CD4-positive, alpha-beta memory T cell (primary cell): ENCODE measurements around the gene TMEM72. TPM values are rescaled to one million over a fixed set of nuclear protein-coding genes. Genes with fewer than 3 reads are reported as not detected.

Experiments used
- CTCF ChIA-PET: fragments of 350-600 bp; sonication (Branson Sonifier 250); formaldehyde crosslinking; loops from one replicate; lab custom pipeline; 2021; ENCODE audit warnings: inconsistent platforms; ENCODE audit not compliant: partially characterized antibody; lab: Charles Lee
- POLR2A ChIA-PET: fragments of 350-600 bp; sonication (Branson Sonifier 250); formaldehyde crosslinking; loops from one replicate; lab custom pipeline; 2021; ENCODE audit not compliant: partially characterized antibody; lab: Charles Lee
- DNase-seq, 5 donors: peaks; one replicate each; pipeline versions ENCODE4 v3.0.0 to v3.0.0-alpha.2; 2020 to 2022; ENCODE audit warnings: mixed read lengths in 1 of 5
- H3K27ac ChIP-seq: one replicate; pipeline ENCODE4 v1.7.0; 2013; ENCODE audit warnings: low read depth, low read length
- H3K27me3 ChIP-seq: 2 replicates; pipeline ENCODE4 v1.7.0; 2013; ENCODE audit warnings: mild to moderate bottlenecking, low read length, moderate library complexity; ENCODE audit not compliant: insufficient read depth
- H3K36me3 ChIP-seq: 2 replicates; pipeline ENCODE4 v1.7.0; 2013; ENCODE audit warnings: mild to moderate bottlenecking, low read length, moderate library complexity; ENCODE audit not compliant: insufficient read depth
- H3K4me1 ChIP-seq: 2 replicates; pipeline ENCODE4 v1.7.0; 2013; ENCODE audit warnings: mild to moderate bottlenecking, low read length, moderate library complexity; ENCODE audit not compliant: insufficient read depth
- H3K4me3 ChIP-seq, 2 donors: one replicate each; pipeline ENCODE4 v1.7.0; 2013; ENCODE audit warnings: low read length in 2 of 2, mild to moderate bottlenecking in 1 of 2
- H3K9me3 ChIP-seq, 2 donors: one replicate each; pipeline ENCODE4 v1.7.0; 2013; ENCODE audit warnings: low read length in 2 of 2, control low read depth in 1 of 2; ENCODE audit not compliant: control insufficient read depth in 1 of 2
- H3K27ac Mint-ChIP-seq, 7 donors: one replicate each; pipeline ENCODE4 v1.8.0; 2020 to 2021; ENCODE audit warnings: mixed read lengths in 7 of 7, mild to moderate bottlenecking in 6 of 7, inconsistent platforms in 3 of 7, moderate library complexity in 3 of 7
- H3K27me3 Mint-ChIP-seq, 2 donors: one replicate each; pipeline ENCODE4 v1.8.0; 2020 to 2021; ENCODE audit warnings: mixed read lengths in 2 of 2
- H3K36me3 Mint-ChIP-seq, 2 donors: one replicate each; pipeline ENCODE4 v1.8.0; 2020 to 2021; ENCODE audit warnings: mixed read lengths in 2 of 2, inconsistent platforms in 1 of 2, mild to moderate bottlenecking in 1 of 2
- H3K4me1 Mint-ChIP-seq, 4 donors: one replicate each; pipeline ENCODE4 v1.8.0; 2020 to 2021; ENCODE audit warnings: mixed read lengths in 4 of 4, mild to moderate bottlenecking in 1 of 4
- H3K4me3 Mint-ChIP-seq, 8 donors: one replicate each; pipeline ENCODE4 v1.8.0; 2020 to 2021; ENCODE audit warnings: mixed read lengths in 8 of 8, mild to moderate bottlenecking in 7 of 8, moderate library complexity in 6 of 8, inconsistent platforms in 3 of 8
- H3K9me3 Mint-ChIP-seq, 8 donors: one replicate each; pipeline ENCODE4 v1.8.0; 2020 to 2021; ENCODE audit warnings: mixed read lengths in 8 of 8, mild to moderate bottlenecking in 5 of 8, inconsistent platforms in 3 of 8, moderate library complexity in 1 of 8
- intact Hi-C: fragments of 100-400 bp; cut with micrococcal nuclease; formaldehyde crosslinking; loops from one replicate; pipeline ENCODE4 v1.15.1; 2023
- polyA plus RNA-seq, 2 donors: library from polyadenylated mRNA; unstranded; fragments of 300-500 nt; fragmentation: Illumina TruSeq; gene quantifications; one replicate each; pipeline ENCODE4 v1.2.3, GENCODE V29; 2021
- total RNA-seq, 2 experiments: library from RNA; stranded (reverse); gene quantifications; one replicate each; pipeline ENCODE4 v1.2.3, GENCODE V29; 2021

TMEM72 gene
- total and polyA plus RNA-seq, 4 experiments from 2014 or later: not detected

DNA sequence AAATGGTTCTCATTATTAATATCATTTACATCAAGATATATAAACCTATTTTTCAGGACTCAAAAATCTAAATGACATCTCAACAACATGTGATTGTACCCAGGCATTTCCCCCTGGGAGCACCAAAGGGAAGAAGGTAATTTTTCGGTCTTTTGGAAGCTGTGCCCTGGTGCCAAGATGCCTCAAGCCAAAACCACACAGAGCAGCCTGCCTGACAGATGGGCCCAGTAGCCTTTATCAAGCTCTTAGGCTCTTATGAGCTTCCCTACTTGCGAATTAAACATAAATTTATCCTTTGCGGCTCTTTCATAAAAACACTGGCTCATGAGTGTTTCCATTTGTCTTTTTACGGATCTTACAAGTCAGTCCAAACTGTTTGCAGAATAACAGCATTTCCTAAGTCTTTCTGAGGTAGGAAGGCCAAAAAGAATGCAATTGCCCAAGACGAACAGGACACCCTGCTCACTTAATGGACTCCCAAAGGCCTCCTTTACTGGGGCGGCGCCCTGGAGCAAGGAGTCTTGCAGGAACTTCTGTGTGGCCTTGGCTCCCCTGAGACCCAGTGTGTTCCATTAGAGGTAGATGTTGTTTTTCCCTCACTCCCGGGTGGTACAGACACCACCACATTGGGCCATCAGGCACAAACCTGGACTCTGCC lies 44.4 kb downstream of the TMEM72 start:
- Mint-ChIP-seq H3K9me3 (no peaks in the 10 kb centered on the region), H3K27ac (no peak overlapping the region), H3K36me3 (peaks cover 12 to 19% of the 10 kb centered on the region in 2 donors), H3K4me3 (peak overlapping the region in 1 of 8 donors; percentile 7), H3K27me3 (no peaks in the 10 kb centered on the region), H3K4me1 (peaks cover 9 to 27% (median 20%) of the 10 kb centered on the region in 4 donors)
- Histone ChIP-seq H3K9me3 (no peaks in the 10 kb centered on the region), H3K4me3 (no peak overlapping the region), H3K27me3 (no peaks in the 10 kb centered on the region), H3K27ac (no peak overlapping the region), H3K4me1 (peaks cover 26% of the 10 kb centered on the region), H3K36me3 (no peaks in the 10 kb centered on the region)
- no peak for DNase-seq
- ChIA-PET CTCF (no interaction called here), POLR2A (no interaction called here)
- intact Hi-C loops: loop anchor here (10.0 kb wide), 1 partner anchor 81 kb away; no protein-coding TSS in a partner anchor

DNA sequence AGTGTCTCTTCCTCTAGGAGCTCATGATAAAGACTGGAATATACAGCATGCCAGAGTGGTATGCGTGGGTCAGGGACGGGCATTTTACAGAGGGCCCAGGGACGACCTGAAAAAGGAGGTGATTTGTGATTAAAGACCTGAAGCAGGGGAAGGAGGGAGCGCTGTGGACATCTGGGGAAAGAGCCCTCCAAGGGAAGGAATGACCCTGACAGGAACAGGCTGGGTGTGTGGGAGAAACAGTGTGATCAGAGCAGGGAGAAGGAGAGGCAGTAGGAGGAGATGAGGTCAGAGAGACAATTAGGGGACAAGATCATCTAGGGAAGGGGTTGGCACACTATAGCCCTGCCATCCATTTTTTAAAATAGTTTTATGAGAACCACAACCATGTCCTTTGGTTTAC lies 45.1 kb downstream of the TMEM72 start:
- H3K36me3 ChIP-seq: no peaks in the 10 kb centered on the region
- Mint-ChIP-seq H3K4me1 (peaks cover 9 to 30% (median 23%) of the 10 kb centered on the region in 4 donors), H3K27ac (peak overlapping the region in 2 of 7 donors; percentile 48 to 61), H3K9me3 (no peaks in the 10 kb centered on the region), H3K4me3 (peak overlapping the region in 1 of 8 donors; percentile 7), H3K27me3 (no peaks in the 10 kb centered on the region), H3K36me3 (peaks cover 12 to 16% of the 10 kb centered on the region in 2 donors)
- H3K4me1 ChIP-seq: peaks cover 26% of the 10 kb centered on the region
- no peak for DNase-seq
- H3K27ac ChIP-seq: no peak overlapping the region
- ChIA-PET POLR2A (no interaction called here), CTCF (no interaction called here)
- no peaks in the 10 kb centered on the region for H3K9me3 ChIP-seq
- intact Hi-C loops: loop anchor here (10.0 kb wide), 1 partner anchor 81 kb away; no protein-coding TSS in a partner anchor
- no peak overlapping the region for H3K4me3 ChIP-seq
- H3K27me3 ChIP-seq: no peaks in the 10 kb centered on the region

GRCh38 chr10:44956717-44957706 lies 45.9 kb downstream of the TMEM72 start:
- DNase-seq: no peak
- Mint-ChIP-seq H3K4me3 (peak overlapping the region in 1 of 8 donors; percentile 29), H3K27ac (peak overlapping the region in 2 of 7 donors; percentile 37 to 62), H3K27me3 (no peaks in the 10 kb centered on the region), H3K4me1 (peaks cover 9 to 30% (median 23%) of the 10 kb centered on the region in 4 donors), H3K9me3 (no peaks in the 10 kb centered on the region), H3K36me3 (peaks cover 12% of the 10 kb centered on the region in 2 donors)
- intact Hi-C loops: loop anchor here (10.0 kb wide), 1 partner anchor 82 kb away; no protein-coding TSS in a partner anchor
- no peaks in the 10 kb centered on the region for H3K27me3 ChIP-seq
- ChIA-PET CTCF (no interaction called here), POLR2A (no interaction called here)
- no peaks in the 10 kb centered on the region for H3K9me3 ChIP-seq
- H3K4me1 ChIP-seq: peaks cover 26% of the 10 kb centered on the region
- H3K4me3 ChIP-seq: no peak overlapping the region
- H3K36me3 ChIP-seq: no peaks in the 10 kb centered on the region
- no peak overlapping the region for H3K27ac ChIP-seq

- Mint-ChIP-seq H3K27ac (peak overlapping the region; percentile 63 to 92 (median 78)), H3K4me3 (peak overlapping the region; percentile 88 to 91 (median 89)), H3K9me3 (no peaks in the 10 kb centered on the region), H3K27me3 (no peaks in the 10 kb centered on the region), H3K36me3 (peaks cover 11 to 12% of the 10 kb centered on the region in 2 donors), H3K4me1 (peaks cover 9 to 30% (median 23%) of the 10 kb centered on the region in 4 donors)
- ChIA-PET CTCF (no interaction called here), POLR2A (interaction anchor here (1.2 kb wide), 1 partner anchor 42 kb away, joined by 4 read pairs; no protein-coding TSS in a partner anchor)
- no peak for DNase-seq
- Histone ChIP-seq H3K4me1 (peaks cover 26% of the 10 kb centered on the region), H3K4me3 (peak overlapping the region; percentile 66 to 77), H3K36me3 (no peaks in the 10 kb centered on the region), H3K27me3 (no peaks in the 10 kb centered on the region), H3K9me3 (no peaks in the 10 kb centered on the region), H3K27ac (no peak overlapping the region)
- intact Hi-C loops: loop anchor here (10.0 kb wide), 1 partner anchor 84 kb away; no protein-coding TSS in a partner anchor
Measured at GRCh38 chr10:44958196-44958897, 47.2 kb downstream of the TMEM72 start.

DNA sequence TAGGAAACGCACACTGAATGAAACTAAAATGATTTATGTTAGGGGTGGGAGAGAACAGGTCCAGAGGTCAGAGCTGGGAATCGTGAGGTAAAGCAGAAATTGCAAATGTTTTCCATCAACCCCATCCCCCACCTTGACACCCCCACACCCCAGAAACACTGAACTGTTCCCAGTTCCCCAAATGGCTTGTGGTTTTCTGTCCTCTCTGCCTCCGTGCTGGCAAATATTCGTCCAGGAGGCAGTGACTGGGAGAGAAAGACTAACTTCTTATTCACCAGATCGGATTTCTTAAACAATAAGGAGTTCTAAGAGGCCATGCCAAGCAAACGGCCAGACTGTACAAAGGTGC lies 47.7 kb downstream of the TMEM72 start:
- CTCF ChIA-PET: no interaction called here
- intact Hi-C loops: loop anchor here (1.0 to 10.0 kb wide), 4 partner anchors 15 to 84 kb away; partner anchors contain the start of gene ZNF22
- Histone ChIP-seq H3K27ac (peak overlapping the region; percentile 57), H3K27me3 (no peaks in the 10 kb centered on the region), H3K4me1 (peaks cover 26% of the 10 kb centered on the region), H3K9me3 (no peaks in the 10 kb centered on the region), H3K4me3 (peak overlapping the region; percentile 66 to 77), H3K36me3 (no peaks in the 10 kb centered on the region)
- peak overlapping the region; percentile 63 to 92 (median 78) for H3K27ac Mint-ChIP-seq
- H3K4me1 Mint-ChIP-seq: peaks cover 9 to 30% (median 23%) of the 10 kb centered on the region in 4 donors
- no peak for DNase-seq
- H3K27me3 Mint-ChIP-seq: no peaks in the 10 kb centered on the region
- no peaks in the 10 kb centered on the region for H3K9me3 Mint-ChIP-seq
- peak overlapping the region; percentile 88 to 91 (median 89) for H3K4me3 Mint-ChIP-seq
- POLR2A ChIA-PET: interaction anchor here (1.0 to 1.2 kb wide), 2 partner anchors 41 to 80 kb away, joined by 4 to 5 read pairs; no protein-coding TSS in a partner anchor
- H3K36me3 Mint-ChIP-seq: peaks cover 6 to 12% of the 10 kb centered on the region in 2 donors

- Mint-ChIP-seq H3K36me3 (peaks cover 6 to 11% of the 10 kb centered on the region in 2 donors), H3K27ac (peak within 1 kb of the TSS; percentile 63 to 92 (median 78)), H3K4me3 (peak within 1 kb of the TSS; percentile 88 to 91 (median 89)), H3K4me1 (peaks cover 9 to 30% (median 23%) of the 10 kb centered on the region in 4 donors), H3K9me3 (no peaks in the 10 kb centered on the region), H3K27me3 (no peaks in the 10 kb centered on the region)
- Histone ChIP-seq H3K27ac (peak within 1 kb of the TSS; percentile 57), H3K4me1 (peaks cover 26% of the 10 kb centered on the region), H3K9me3 (no peaks in the 10 kb centered on the region), H3K27me3 (no peaks in the 10 kb centered on the region), H3K36me3 (no peaks in the 10 kb centered on the region), H3K4me3 (peak within 1 kb of the TSS; percentile 66 to 77)
- intact Hi-C loops: loop anchor here (1.0 to 10.0 kb wide), 4 partner anchors 15 to 85 kb away; partner anchors contain the start of gene ZNF22
- DNase-seq: peak; percentile 87 to 90 (median 89)
- CTCF ChIA-PET: no interaction called here
- POLR2A ChIA-PET: interaction anchor here (1.0 to 1.2 kb wide), 2 partner anchors 41 to 81 kb away, joined by 4 to 5 read pairs; no protein-coding TSS in a partner anchor
Measured at GRCh38 chr10:44959247-44960087, 48.3 kb downstream of the TMEM72 start, which contains the start of gene RASSF4. Gene RASSF4 (plus strand): TSS chr10:44959802. CDS start chr10:44970203, 10,401 bp downstream.
